Keratinocyte (primary cell): Measurements from ENCODE around the gene ZMIZ1. TPM values are rescaled to one million over a fixed set of nuclear protein-coding genes. Genes with fewer than 3 reads are reported as not detected.

ENCODE experiments used
- DNase-seq: peaks from one replicate; pipeline ENCODE4 v3.0.0-alpha.2; 2011; ENCODE audit warnings: low read depth, missing footprints, low spot score
- FAIRE-seq: peaks from 2 replicates; lab custom pipeline; 2011; peaks lifted over from hg19 to GRCh38; lab: Jason Lieb, UNC
- H2AFZ ChIP-seq: 2 replicates; pipeline ENCODE4 v1.6.0; 2012; ENCODE audit warnings: low read length, control low read depth, inconsistent platforms; ENCODE audit not compliant: control insufficient read depth
- H3K27ac ChIP-seq: 2 replicates; pipeline ENCODE4 v1.5.1; 2011; ENCODE audit warnings: low read length; ENCODE audit not compliant: control insufficient read depth, insufficient read depth
- H3K27me3 ChIP-seq: 3 replicates; pipeline ENCODE4 v1.6.0; 2011; ENCODE audit warnings: low read length; ENCODE audit not compliant: control insufficient read depth, insufficient read depth; ENCODE audit errors: extremely low read depth
- H3K36me3 ChIP-seq, 2 experiments: 2 replicates in 1 of 2; 3 replicates in 1 of 2; pipeline ENCODE4 v1.5.1; 2011; ENCODE audit warnings: low read length in 2 of 2, mild to moderate bottlenecking in 1 of 2; ENCODE audit not compliant: control insufficient read depth in 2 of 2, insufficient read depth in 2 of 2; ENCODE audit errors: extremely low read depth in 1 of 2
- H3K4me1 ChIP-seq: 3 replicates; pipeline ENCODE4 v1.5.1; 2011; ENCODE audit warnings: low read length; ENCODE audit not compliant: control insufficient read depth, insufficient read depth; ENCODE audit errors: extremely low read depth
- H3K4me2 ChIP-seq: 3 replicates; pipeline ENCODE4 v1.6.0; 2011; ENCODE audit warnings: low read depth, low read length; ENCODE audit not compliant: control insufficient read depth, insufficient read depth; ENCODE audit errors: extremely low read depth
- H3K4me3 ChIP-seq, 3 experiments: fragments of 200-600 bp in 1 of 3; sonication (generic) in 1 of 3; 2 replicates in 2 of 3; 3 replicates in 1 of 3; pipeline ENCODE4 v1.5.1; 2011 to 2016; ENCODE audit warnings: low read length in 3 of 3, mild to moderate bottlenecking in 3 of 3, control low read depth in 2 of 3, inconsistent platforms in 1 of 3, low read depth in 1 of 3, mixed read lengths in 1 of 3, mixed run types in 1 of 3, moderate library complexity in 1 of 3; ENCODE audit not compliant: control insufficient read depth in 2 of 3, insufficient read depth in 2 of 3; ENCODE audit errors: extremely low read depth in 1 of 3
- H3K79me2 ChIP-seq: 2 replicates; pipeline ENCODE4 v1.6.0; 2012; ENCODE audit warnings: low read length; ENCODE audit not compliant: control insufficient read depth, insufficient read depth
- H3K9ac ChIP-seq: 3 replicates; pipeline ENCODE4 v1.6.0; 2011; ENCODE audit warnings: low read length; ENCODE audit not compliant: control insufficient read depth, insufficient read depth; ENCODE audit errors: extremely low read depth
- H3K9me1 ChIP-seq: 3 replicates; pipeline ENCODE4 v1.6.0; 2011; ENCODE audit warnings: low read length; ENCODE audit not compliant: control insufficient read depth, insufficient read depth; ENCODE audit errors: extremely low read depth
- H3K9me3 ChIP-seq: 2 replicates; pipeline ENCODE4 v1.5.1; 2012; ENCODE audit warnings: low read depth, low read length; ENCODE audit not compliant: control insufficient read depth
- H4K20me1 ChIP-seq: 3 replicates; pipeline ENCODE4 v1.6.0; 2011; ENCODE audit warnings: low read length; ENCODE audit not compliant: control insufficient read depth, insufficient read depth; ENCODE audit errors: extremely low read depth
- CTCF ChIP-seq, 3 experiments: IDR thresholded peaks in 1 of 3; conservative IDR thresholded peaks in 1 of 3; optimal IDR thresholded peaks in 1 of 3; 2 replicates in 2 of 3; 3 replicates in 1 of 3; pipeline versions ENCODE3 to v1.5.1; 2011; ENCODE audit warnings: low read length in 3 of 3, mild to moderate bottlenecking in 3 of 3, moderate library complexity in 2 of 3, control low read depth in 1 of 3, inconsistent platforms in 1 of 3; ENCODE audit not compliant: insufficient read depth in 2 of 3; ENCODE audit errors: extremely low read depth in 1 of 3
- EZH2 ChIP-seq: IDR thresholded peaks from one replicate; pipeline ENCODE4 v1.6.1; 2012; ENCODE audit warnings: inconsistent platforms, mild to moderate bottlenecking, low read length, moderate library complexity
- dilution Hi-C: fragments of 300-500 bp; cut with MboI; formaldehyde crosslinking; loops from one replicate; pipeline ENCODE4 v1.7.0; 2020; ENCODE audit warnings: low sequenced_read_pairs; ENCODE audit not compliant: extremely low pct_ligation_motif_present
- polyA plus RNA-seq, 5 experiments: library from polyadenylated mRNA; depleted of rRNA in 3 of 5; stranded (reverse) in 3 of 5; stranded (forward) in 1 of 5; unstranded in 1 of 5; fragments of >200 nt; gene quantifications; 1 replicate in 1 of 5; 2 replicates in 3 of 5; 3 replicates in 1 of 5; pipeline versions ENCODE4 v1.2.1 to v1.2.3, GENCODE V29; 2011 to 2012; ENCODE audit warnings: missing spikeins in 2 of 5, low read depth in 1 of 5, low replicate concordance in 1 of 5

Gene ZMIZ1
- polyA plus RNA-seq, 1 donor (not counting 4 experiments of a cell fraction or from before 2014, with no cell fraction given) = 1.8 TPM

- H3K79me2 ChIP-seq = no peaks in the 10 kb centered on the region
- TF ChIP-seq EZH2 (no peak), CTCF (optimal IDR thresholded peaks at IDR 0.05 in 1 of 3, IDR thresholded peaks at IDR 0.05 in 1 of 3, conservative IDR thresholded peaks at IDR 0.05 in 1 of 3; ENCODE audit: extremely low read depth in 1 of 3, insufficient read depth in 2 of 3, low read length in 3 of 3) (no peak)
- H3K27me3 ChIP-seq = no peaks in the 10 kb centered on the region
- H3K4me1 ChIP-seq = peaks cover 39% of the 10 kb centered on the region
- no peaks in the 10 kb centered on the region for H3K9me3 ChIP-seq
- H3K9me1 ChIP-seq = no peaks in the 10 kb centered on the region
- no peak overlapping the region for H3K9ac ChIP-seq
- H4K20me1 ChIP-seq = no peaks in the 10 kb centered on the region
- no peak for DNase-seq
- H3K4me2 ChIP-seq = no peak overlapping the region
- dilution Hi-C loops = no loop called here
- H2AFZ ChIP-seq = no peak overlapping the region
- no peak for FAIRE-seq
- peak overlapping the region; percentile 62 for H3K27ac ChIP-seq
- no peaks in the 10 kb centered on the region for H3K36me3 ChIP-seq
- H3K4me3 ChIP-seq = no peak overlapping the region
These were observed 170.6 kb downstream of the ZMIZ1 start for GRCh38 chr10:79239275-79239779.

GRCh38 chr10:79239924-79240581 is 171.3 kb downstream of the ZMIZ1 start:
- no peaks in the 10 kb centered on the region for H3K9me3 ChIP-seq
- no peaks in the 10 kb centered on the region for H3K9me1 ChIP-seq
- DNase-seq = no peak
- H2AFZ ChIP-seq = no peak overlapping the region
- H3K4me1 ChIP-seq = peaks cover 34% of the 10 kb centered on the region
- no peak overlapping the region for H3K4me3 ChIP-seq
- H4K20me1 ChIP-seq = no peaks in the 10 kb centered on the region
- no peak overlapping the region for H3K9ac ChIP-seq
- H3K79me2 ChIP-seq = no peaks in the 10 kb centered on the region
- H3K27me3 ChIP-seq = no peaks in the 10 kb centered on the region
- FAIRE-seq = no peak
- dilution Hi-C loops = no loop called here
- H3K36me3 ChIP-seq = no peaks in the 10 kb centered on the region
- H3K27ac ChIP-seq = no peak overlapping the region
- no peak for TF ChIP-seq CTCF (optimal IDR thresholded peaks at IDR 0.05 in 1 of 3, IDR thresholded peaks at IDR 0.05 in 1 of 3, conservative IDR thresholded peaks at IDR 0.05 in 1 of 3; ENCODE audit: extremely low read depth in 1 of 3, insufficient read depth in 2 of 3, low read length in 3 of 3)
- no peak for TF ChIP-seq EZH2
- H3K4me2 ChIP-seq = no peak overlapping the region
